Pulmonary artery endothelial cell (primary cell): ENCODE results near the gene LRRC7. TPM values are rescaled to one million over a fixed set of nuclear protein-coding genes. Genes with fewer than 3 reads are reported as not detected.

Experiments used
- DNase-seq: peaks from one replicate; pipeline ENCODE4 v3.0.0-alpha.2; 2011; ENCODE audit warnings: low read depth, low spot score
- total RNA-seq: library from RNA; depleted of rRNA; stranded (reverse); fragments of >200 nt; gene quantifications from 2 replicates; pipeline ENCODE4 v1.2.3, GENCODE V29; 2014

The LRRC7 gene
- total RNA-seq, 1 donor from 2014 or later = not detected

DNA sequence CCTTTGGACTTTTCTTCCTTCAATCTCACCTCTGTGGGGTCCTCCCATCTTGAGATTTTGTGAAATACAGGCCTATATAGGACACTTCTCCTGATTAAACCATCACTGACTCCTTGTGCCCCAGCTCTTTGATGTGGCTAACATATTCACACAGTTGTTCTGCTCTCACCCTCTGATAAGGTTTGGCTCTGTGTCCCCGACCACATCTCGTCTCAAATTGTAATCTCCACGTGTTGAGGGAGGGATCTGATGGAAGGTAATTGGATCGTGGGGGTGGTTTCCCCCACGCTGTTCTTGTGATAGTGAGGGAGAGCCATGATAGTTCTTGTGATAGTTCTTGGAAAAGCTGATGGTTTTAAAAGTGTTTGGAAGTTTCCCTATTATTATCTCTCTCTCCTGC lies 19.7 kb downstream of the LRRC7 start:
- no peak for DNase-seq

GRCh38 chr1:69589799-69590198 lies 22.1 kb downstream of the LRRC7 start:
- DNase-seq = no peak

DNA sequence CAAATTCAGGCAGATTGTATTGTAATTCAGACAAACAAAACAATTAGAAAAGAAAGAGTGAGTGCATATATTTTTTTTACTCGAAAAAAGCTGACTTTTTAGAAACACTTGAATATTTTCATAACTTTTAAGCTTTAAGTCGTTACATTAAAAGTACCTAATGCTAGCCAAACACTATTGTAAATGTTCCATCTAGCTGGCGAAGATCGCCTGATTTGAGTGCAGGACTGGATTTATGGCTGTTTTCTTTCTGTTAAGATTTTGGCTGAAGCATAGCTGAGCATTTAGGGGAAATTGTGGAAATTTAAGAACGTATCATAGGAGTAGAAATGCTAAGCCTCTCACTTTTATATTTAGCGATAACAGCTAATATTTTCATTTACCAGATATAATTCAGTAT lies 24.6 kb downstream of the LRRC7 start:
- no peak for DNase-seq

DNA sequence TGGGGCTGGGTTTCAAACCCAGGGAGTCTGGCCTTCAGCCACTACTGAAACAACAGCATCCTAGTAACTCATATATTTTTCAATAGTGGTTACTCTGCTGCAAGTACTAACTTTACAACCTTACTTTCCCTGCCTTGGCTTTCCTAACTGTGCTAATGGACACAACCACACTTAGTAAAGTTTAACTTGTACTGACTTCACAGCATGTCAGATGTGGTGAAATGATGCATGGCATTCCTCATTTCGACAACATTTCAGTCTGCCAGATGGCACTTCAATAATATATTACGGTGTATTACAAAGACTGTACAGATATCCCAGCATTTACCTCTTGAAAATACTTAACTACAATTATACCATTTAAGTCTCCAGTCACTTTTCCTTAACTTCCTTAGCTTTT lies 27.8 kb downstream of the LRRC7 start:
- no peak for DNase-seq

GRCh38 chr1:69611316-69611715 lies 43.6 kb downstream of the LRRC7 start:
- no peak for DNase-seq

- DNase-seq = no peak
Observed at GRCh38 chr1:69613414-69613813, 45.7 kb downstream of the LRRC7 start.

DNA sequence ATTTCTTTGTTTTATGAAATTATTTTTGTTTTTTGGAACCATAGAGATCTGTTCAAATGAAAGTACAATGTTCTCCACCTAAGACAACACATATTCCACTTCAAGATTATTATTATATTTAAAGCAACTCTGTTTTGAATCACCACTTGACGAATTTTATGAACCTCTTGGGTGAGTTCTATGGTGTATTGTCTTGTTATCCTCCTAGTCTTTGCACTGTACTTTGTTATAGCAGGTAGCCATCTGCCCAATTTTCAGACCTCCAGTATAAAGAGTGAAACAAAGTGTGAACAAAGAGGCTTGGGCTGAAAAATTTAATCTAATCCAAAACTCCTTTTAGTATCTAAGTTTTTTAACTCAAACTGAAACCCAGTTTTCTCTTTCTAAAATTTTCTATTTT lies 71.0 kb downstream of the LRRC7 start:
- DNase-seq = no peak

GRCh38 chr1:69639159-69639558 lies 71.4 kb downstream of the LRRC7 start:
- no peak for DNase-seq

GRCh38 chr1:69643266-69643665 lies 75.5 kb downstream of the LRRC7 start:
- DNase-seq = no peak

DNA sequence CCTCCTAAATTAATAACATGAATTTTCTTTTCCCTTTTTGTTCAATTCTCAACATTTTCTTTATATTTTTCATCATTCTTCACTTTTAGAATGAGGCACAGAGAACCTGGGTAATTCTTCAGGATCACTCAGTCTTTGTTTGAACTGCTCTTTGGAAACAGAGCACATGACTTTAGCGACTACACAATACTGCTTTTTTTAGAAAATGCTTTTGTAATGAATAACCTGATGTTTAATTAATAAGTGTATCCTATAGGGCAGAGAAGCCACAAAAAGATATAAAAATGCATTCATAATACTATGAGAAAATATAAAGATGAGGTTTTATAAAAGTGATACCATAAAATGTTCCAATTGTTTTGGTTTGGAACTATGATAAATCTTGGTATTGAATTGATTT lies 77.8 kb downstream of the LRRC7 start:
- DNase-seq = no peak

DNA sequence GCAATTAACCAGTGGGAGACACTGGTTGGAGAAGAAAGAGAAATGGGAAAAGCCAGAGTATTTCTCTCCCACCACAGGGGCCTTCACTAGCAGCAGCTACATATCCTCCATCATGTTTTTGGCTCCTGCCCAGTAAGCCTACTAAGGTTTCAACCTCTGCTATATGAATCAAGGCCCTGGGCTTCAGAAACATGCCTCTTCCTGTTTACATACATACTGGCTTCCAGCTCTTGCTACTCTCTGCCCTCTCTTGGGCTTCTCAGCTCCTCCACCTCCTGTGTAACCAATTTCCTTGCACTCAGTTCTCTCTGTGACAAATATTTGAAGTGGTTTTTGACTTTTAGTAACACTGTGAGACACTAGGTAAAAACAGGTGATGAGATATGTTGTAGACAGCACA lies 80.8 kb downstream of the LRRC7 start:
- DNase-seq = no peak

DNA sequence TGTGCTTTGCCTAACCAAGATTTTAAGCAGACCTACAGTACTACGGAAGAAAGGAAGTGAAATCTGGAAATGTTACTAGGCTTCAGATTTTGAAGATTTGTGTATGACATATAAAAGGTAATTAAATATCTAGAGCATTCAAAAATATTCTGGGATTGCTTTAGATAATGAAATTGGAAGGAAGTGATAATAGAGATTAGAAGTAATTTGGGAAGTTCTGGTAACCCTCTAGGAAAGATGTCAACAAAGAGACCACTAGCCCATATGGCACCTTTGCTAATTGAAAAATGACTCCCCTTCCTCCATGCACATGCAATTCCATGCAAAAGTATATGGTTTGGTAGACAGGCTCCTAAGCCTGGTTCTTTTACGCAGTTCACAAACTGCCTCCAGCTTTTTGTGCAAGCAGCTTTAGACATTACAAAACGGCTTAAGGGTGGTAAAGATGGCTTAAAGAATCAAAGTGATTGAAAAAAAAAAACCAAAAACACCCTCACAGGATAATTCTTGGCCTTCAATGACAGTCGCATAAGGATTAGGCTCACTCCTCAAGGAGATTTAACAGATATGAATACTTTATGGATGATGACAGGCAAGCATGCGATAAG lies 81.8 kb downstream of the LRRC7 start:
- DNase-seq = no peak

GRCh38 chr1:69650779-69651178 lies 83.1 kb downstream of the LRRC7 start:
- no peak for DNase-seq

DNA sequence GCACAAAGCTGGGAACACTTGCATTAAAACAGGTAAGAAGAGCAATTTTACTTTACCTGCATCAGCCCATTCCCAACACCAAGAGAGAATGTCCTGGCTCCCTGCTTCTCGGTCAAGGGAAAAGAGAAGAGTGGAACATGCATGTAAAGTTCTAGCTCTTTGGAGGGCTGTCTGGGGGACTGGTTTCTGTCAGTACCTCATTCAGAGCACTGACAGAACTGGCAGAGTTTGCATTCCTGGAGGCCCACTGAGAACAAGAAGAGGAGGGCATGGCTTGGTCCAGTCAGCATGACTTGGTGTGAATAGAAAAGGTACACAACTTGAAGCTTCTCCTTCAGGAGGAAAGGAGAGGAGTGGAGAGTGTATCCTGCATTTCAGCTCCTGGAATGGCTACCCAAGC lies 83.9 kb downstream of the LRRC7 start:
- no peak for DNase-seq

DNA sequence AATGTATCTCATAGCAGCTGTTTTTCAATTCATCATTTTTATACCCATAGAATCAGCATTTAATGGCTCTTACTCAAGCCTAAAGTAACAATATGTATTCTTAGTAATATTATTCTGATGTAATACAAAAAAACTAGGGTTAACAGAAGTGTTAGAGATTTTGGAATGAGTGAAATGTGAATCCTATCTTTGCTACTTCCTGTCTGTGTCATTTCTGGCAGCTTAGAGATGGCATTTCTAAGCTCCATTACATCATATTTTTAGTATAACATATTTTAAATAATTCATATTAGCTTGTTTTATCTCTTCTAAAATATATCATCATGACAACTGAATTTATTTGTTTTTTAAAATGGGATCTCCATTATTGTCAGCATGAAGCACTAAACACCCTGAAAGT lies 90.2 kb downstream of the LRRC7 start:
- DNase-seq = no peak

DNA sequence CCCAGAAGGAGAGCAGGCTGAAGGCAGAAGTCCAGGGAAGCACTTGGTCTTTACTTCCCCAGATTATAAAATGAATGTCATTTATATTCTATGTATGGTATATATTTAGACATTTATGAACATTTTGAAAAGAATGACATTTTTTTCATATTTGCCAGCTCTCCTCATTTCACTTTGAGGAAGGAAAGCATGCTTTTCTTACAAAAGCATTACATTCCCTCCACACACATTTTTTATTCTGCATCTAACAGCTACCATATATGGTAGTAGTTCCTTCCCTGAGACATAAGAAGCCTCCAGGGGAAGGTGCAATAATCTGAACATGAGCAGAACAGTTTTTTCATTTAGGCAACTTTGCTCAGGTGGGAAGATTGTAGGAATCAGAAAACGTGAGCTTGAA lies 94.0 kb downstream of the LRRC7 start:
- DNase-seq = no peak

DNA sequence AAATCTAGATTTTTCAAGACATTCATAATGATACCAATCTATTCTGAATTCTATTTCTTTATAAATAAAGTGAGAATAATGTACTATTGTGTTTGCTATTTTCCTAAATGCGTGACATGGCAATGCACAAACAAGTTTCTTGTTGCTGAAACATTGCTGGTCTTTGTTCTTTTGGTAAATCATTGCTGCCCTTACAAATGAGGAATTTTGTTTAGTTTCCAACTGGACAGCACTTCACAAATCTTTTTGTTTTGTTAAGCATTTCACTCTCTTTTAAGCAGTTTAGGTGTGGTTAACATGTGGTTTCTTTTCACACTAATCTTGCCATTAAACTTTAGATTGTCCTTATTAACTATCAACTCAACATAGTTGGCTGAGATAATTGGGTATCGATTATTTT lies 94.6 kb downstream of the LRRC7 start:
- no peak for DNase-seq

- no peak for DNase-seq
Observed at GRCh38 chr1:69671363-69672010, 103.8 kb downstream of the LRRC7 start.

DNA sequence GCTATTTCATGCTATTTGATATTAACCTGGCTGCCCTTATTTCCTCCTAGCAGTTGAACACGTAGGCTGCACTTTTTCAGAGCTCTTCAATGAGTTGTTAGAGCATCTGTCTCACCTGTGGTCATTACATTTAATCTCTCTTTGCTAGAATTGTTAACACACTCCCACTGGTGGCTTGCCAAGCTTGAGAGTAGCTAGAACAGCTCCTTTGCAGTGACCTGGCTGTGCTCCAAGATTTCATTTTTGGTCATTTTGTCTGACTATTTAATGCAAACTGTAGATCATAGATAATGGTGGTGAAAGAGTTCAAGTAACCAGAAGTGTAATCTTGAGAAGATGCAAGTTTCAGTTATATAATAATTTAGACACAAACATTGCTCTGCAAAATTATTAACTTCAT lies 105.6 kb downstream of the LRRC7 start:
- no peak for DNase-seq

DNA sequence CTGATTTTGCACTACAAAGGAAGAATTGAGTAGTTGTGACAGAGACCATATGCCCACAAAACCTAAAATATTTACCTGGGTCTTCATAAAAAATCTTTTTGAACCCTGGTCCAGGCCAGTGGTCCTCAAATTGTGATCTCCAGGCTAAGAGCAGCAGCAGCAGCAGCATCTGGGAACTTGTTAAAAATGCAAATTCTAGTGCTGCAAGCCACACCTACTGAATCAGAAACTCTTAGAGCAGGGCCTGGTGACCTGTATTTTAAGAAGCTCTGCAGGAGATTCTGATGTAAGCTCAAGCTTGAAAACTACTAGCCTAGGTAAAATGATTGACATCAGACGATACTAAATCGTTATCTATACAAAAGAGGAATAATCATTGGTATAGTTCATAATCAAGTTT lies 112.2 kb downstream of the LRRC7 start:
- no peak for DNase-seq

DNA sequence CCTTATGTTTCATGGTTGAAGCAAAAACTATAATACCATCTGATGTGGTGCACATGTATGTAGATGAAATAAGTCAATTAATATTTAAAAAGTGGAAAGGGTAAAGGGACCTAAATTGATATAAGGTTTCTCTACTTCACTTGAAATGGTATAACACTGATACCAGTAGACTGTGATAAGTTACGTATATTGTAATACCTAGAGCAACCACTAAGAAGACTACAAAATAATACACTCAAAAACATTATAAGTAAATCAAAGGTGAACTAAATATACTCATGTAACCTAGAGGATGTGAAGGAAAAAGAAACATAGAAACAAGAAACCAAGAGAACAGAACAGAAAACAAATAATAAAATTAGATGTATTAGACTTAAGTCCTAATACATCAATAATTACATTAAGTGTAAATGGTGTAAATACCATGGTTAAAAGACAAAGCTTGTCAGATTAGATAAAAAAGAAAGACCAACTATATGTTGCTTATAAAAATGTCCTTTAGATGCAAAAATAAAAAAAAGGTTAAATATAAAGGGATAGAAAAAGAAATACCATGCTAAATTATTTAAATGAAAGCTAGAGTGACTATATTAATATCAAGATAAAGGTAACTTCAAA lies 118.8 kb downstream of the LRRC7 start:
- no peak for DNase-seq

DNA sequence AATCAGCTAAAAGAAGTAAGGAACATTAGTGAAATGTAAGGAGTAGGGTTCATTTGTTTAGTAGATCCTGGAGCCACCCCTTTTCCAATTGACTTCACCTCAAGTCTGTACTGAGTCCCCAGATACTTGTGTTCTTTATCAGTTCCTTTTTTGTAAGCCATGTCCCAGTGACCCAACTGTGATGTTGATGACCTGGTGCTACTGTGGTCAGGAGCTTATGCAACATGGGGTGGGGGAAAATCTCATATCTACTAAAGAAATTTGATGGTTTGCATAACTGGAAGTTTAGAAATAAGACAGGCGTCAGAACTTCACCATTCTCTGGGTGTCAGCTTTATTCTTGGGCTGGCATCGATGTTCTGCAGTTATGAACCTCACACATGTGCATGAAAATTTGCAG lies 120.5 kb downstream of the LRRC7 start:
- DNase-seq = no peak

DNA sequence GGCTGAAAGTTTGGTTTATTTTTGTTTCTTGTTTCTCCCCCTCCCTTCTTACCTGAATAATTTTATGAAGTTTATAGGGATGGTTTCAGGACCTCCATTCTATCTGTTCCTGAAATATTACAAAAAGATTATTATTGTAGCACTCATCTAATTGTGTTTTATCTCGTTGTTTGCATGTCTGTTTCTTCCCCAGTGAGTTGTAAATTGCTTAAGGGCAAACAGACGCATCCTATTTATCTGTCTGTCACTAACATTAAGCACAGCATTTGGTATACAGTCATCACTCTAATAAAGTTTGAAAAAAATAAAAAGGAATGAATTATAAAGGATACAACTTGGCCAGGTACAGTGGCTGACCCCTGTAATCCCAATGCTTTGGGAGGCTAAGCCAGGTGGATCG lies 123.5 kb downstream of the LRRC7 start:
- DNase-seq = no peak
